Gastroesophageal sphincter (tissue), 3 donors: ENCODE data around the gene GNPTG.

Source experiments
- CTCF ChIP-seq, 4 experiments: fragments of 200-600 bp in 2 of 4; fragments of 450-650 bp in 2 of 4; sonication (generic) in 1 of 4; IDR thresholded peaks; one replicate each; pipeline ENCODE4 v1.5.1; 2017 to 2019; ENCODE audit warnings: antibody characterized with exemption in 4 of 4, mild to moderate bottlenecking in 2 of 4, moderate library complexity in 2 of 4
- EP300 ChIP-seq: sonication (generic); formaldehyde crosslinking; IDR thresholded peaks from one replicate; pipeline ENCODE4 v1.6.1; 2017; ENCODE audit warnings: antibody characterized with exemption, mild to moderate bottlenecking
- POLR2A ChIP-seq, 2 donors: fragments of 450-650 bp; IDR thresholded peaks; one replicate each; pipeline ENCODE4 v1.6.1; 2017; ENCODE audit warnings: antibody characterized with exemption in 2 of 2, mild to moderate bottlenecking in 2 of 2, moderate library complexity in 1 of 2
- POLR2AphosphoS5 ChIP-seq: sonication (generic); formaldehyde crosslinking; IDR thresholded peaks from one replicate; pipeline ENCODE4 v1.6.1; 2017; ENCODE audit warnings: antibody characterized with exemption

- TF ChIP-seq POLR2A (IDR thresholded peaks at IDR 0.05) (no peak), POLR2AphosphoS5 (no peak), CTCF (IDR thresholded peaks at IDR 0.05) (no peak), EP300 (no peak)
Measured at GRCh38 chr16:1412847-1413246, 61.1 kb downstream of the GNPTG start.
